A549 (cell line): ENCODE measurements around the gene SLIT1. TPM values are rescaled to one million over a fixed set of nuclear protein-coding genes. Genes with fewer than 3 reads are reported as not detected.

ENCODE experiments used
- ATAC-seq, 2 experiments: fragments of 200-7000 bp in 1 of 2; fragments of >200 bp in 1 of 2; cut with Nextera tagmentation in 1 of 2; cut with Tn5 transposase in 1 of 2; 3 replicates each; pipeline versions ENCODE4 v1.8.0 to v1.9.1; 2018 to 2020; ENCODE audit warnings: mild to moderate bottlenecking in 1 of 2, moderate library complexity in 1 of 2
- CTCF ChIA-PET: fragments of 300-600 bp; sonication (Branson Sonifier 250); formaldehyde crosslinking; extraction: SDS; loops from one replicate; lab custom pipeline; 2021; ENCODE audit warnings: antibody characterized with exemption, inconsistent platforms; lab: Yijun Ruan, JAX
- POLR2A ChIA-PET: fragments of 350-600 bp; formaldehyde crosslinking; extraction: SDS; loops from one replicate; lab custom pipeline; 2021; ENCODE audit warnings: antibody characterized with exemption, inconsistent platforms; lab: Yijun Ruan, JAX
- DNase-seq, 2 experiments: peaks; one replicate each; pipeline versions ENCODE4 v3.0.0 to v3.0.0-alpha.2; 2011 to 2016; ENCODE audit warnings: low read depth in 1 of 2, low spot score in 1 of 2
- FAIRE-seq: peaks from 2 replicates; lab custom pipeline; 2011; peaks lifted over from hg19 to GRCh38; lab: Jason Lieb, UNC
- H3K27ac ChIP-seq, 2 experiments: fragments of >200 bp; sonication (Bioruptor Twin); formaldehyde crosslinking; 3 replicates each; pipeline ENCODE4 v1.5.1; 2016 to 2017
- H3K4me1 ChIP-seq: fragments of >200 bp; sonication (Bioruptor Twin); formaldehyde crosslinking; 3 replicates; pipeline ENCODE4 v1.6.1; 2016
- H3K4me2 ChIP-seq: fragments of >200 bp; sonication (Bioruptor Twin); formaldehyde crosslinking; 3 replicates; pipeline ENCODE4 v1.6.1; 2016
- H3K4me3 ChIP-seq: fragments of >200 bp; sonication (Bioruptor Twin); formaldehyde crosslinking; 3 replicates; pipeline ENCODE4 v1.5.1; 2016
- H3K9me3 ChIP-seq: fragments of >200 bp; sonication (Bioruptor Twin); formaldehyde crosslinking; 3 replicates; pipeline ENCODE4 v1.6.1; 2016
- BCL3 ChIP-seq: fragments of >200 bp; sonication (Bioruptor Twin); formaldehyde crosslinking; IDR thresholded peaks from 3 replicates; pipeline ENCODE4 v1.6.1; 2016
- CBX8 ChIP-seq: fragments of 200-600 bp; sonication (generic); IDR thresholded peaks from 2 replicates; pipeline ENCODE4 v1.6.1; 2016
- E2F6 ChIP-seq: IDR thresholded peaks from 2 replicates; pipeline ENCODE4 v1.6.1; 2012; ENCODE audit warnings: low read depth, borderline replicate concordance
- ELK1 ChIP-seq: fragments of 150-350 bp; IDR thresholded peaks from 2 replicates; pipeline ENCODE4 v1.6.1; 2014; ENCODE audit warnings: low read depth, mild to moderate bottlenecking, low read length
- ESRRA ChIP-seq: fragments of 150-350 bp; IDR thresholded peaks from 2 replicates; pipeline ENCODE4 v1.6.1; 2014; ENCODE audit warnings: mild to moderate bottlenecking, low read length, borderline replicate concordance
- FOSB ChIP-seq: fragments of 250-450 bp; sonication (Bioruptor Pico); IDR thresholded peaks from 2 replicates; pipeline ENCODE4 v1.5.0; 2020; ENCODE audit warnings: mild to moderate bottlenecking, moderate library complexity
- FOSL2 ChIP-seq, 2 experiments: fragments of 450-650 bp in 1 of 2; fragments of >200 bp in 1 of 2; sonication (Bioruptor Twin) in 1 of 2; formaldehyde crosslinking; IDR thresholded peaks; 2 replicates each; pipeline versions ENCODE4 v1.5.0 to v1.6.1; 2016 to 2020; ENCODE audit warnings: mild to moderate bottlenecking in 1 of 2, moderate library complexity in 1 of 2
- GATA3 ChIP-seq: IDR thresholded peaks from 2 replicates; pipeline ENCODE4 v1.6.1; 2012; ENCODE audit warnings: borderline replicate concordance
- HDAC2 ChIP-seq: fragments of 200-600 bp; sonication (generic); IDR thresholded peaks from 2 replicates; pipeline ENCODE4 v1.6.1; 2016
- HOXB13 ChIP-seq: fragments of 250-450 bp; sonication (Bioruptor Pico); IDR thresholded peaks from 2 replicates; pipeline ENCODE4 v1.5.0; 2020; ENCODE audit warnings: low read depth, mild to moderate bottlenecking, moderate library complexity
- HOXB5 ChIP-seq: fragments of 250-450 bp; sonication (Bioruptor Pico); IDR thresholded peaks from 2 replicates; pipeline ENCODE4 v1.5.0; 2020; ENCODE audit warnings: mild to moderate bottlenecking, moderate library complexity
- KDM1A ChIP-seq: fragments of 200-600 bp; sonication (generic); IDR thresholded peaks from 2 replicates; pipeline ENCODE4 v1.6.1; 2016; ENCODE audit warnings: low read depth, mild to moderate bottlenecking
- MAFK ChIP-seq: fragments of 450-650 bp; IDR thresholded peaks from 2 replicates; pipeline ENCODE4 v1.6.1; 2014; ENCODE audit not compliant: partially characterized antibody
- MAX ChIP-seq: IDR thresholded peaks from 2 replicates; pipeline ENCODE4 v1.6.1; 2012
- PBX3 ChIP-seq: IDR thresholded peaks from 2 replicates; pipeline ENCODE4 v1.6.1; 2012
- PHF8 ChIP-seq: fragments of 200-600 bp; sonication (generic); IDR thresholded peaks from 2 replicates; pipeline ENCODE4 v1.6.1; 2016; ENCODE audit warnings: low read depth, mild to moderate bottlenecking, antibody characterized with exemption, moderate library complexity, borderline replicate concordance
- POLR2A ChIP-seq: IDR thresholded peaks from 2 replicates; pipeline ENCODE4 v1.6.1; 2012; ENCODE audit warnings: mild to moderate bottlenecking, low read length
- POLR2AphosphoS2 ChIP-seq: conservative IDR thresholded peaks from 2 replicates; pipeline ENCODE4 v1.6.1; 2012; ENCODE audit warnings: low read length, improper control_type of control experiment, inconsistent platforms
- RARB ChIP-seq: fragments of 250-450 bp; sonication (Bioruptor Pico); IDR thresholded peaks from 2 replicates; pipeline ENCODE4 v1.8.0; 2021; ENCODE audit warnings: mild to moderate bottlenecking, moderate library complexity
- RCOR1 ChIP-seq: fragments of 150-350 bp; IDR thresholded peaks from 2 replicates; pipeline ENCODE4 v1.6.1; 2014; ENCODE audit warnings: antibody characterized with exemption, low read length, low read depth
- RFX5 ChIP-seq: fragments of 450-650 bp; IDR thresholded peaks from 2 replicates; pipeline ENCODE4 v1.7.1; 2014; ENCODE audit warnings: antibody characterized with exemption, mild to moderate bottlenecking, moderate library complexity
- RNF2 ChIP-seq: fragments of 200-600 bp; sonication (generic); IDR thresholded peaks from 2 replicates; pipeline ENCODE4 v1.6.1; 2016; ENCODE audit warnings: low read depth, mild to moderate bottlenecking, antibody characterized with exemption, moderate library complexity, borderline replicate concordance
- USF2 ChIP-seq: fragments of 450-650 bp; IDR thresholded peaks from 2 replicates; pipeline ENCODE4 v1.6.1; 2014; ENCODE audit warnings: antibody characterized with exemption
- ZFP36 ChIP-seq: fragments of 450-650 bp; IDR thresholded peaks from 2 replicates; pipeline ENCODE4 v1.6.1; 2014; ENCODE audit warnings: borderline replicate concordance; ENCODE audit not compliant: partially characterized antibody
- WGBS: methylation state at CpG from one replicate; pipeline ENCODE4 v1.1.6; 2017; ENCODE audit errors: missing lambda C conversion rate; 5-methylcytosine and 5-hydroxymethylcytosine counted together
- polyA plus RNA-seq, 4 experiments: library from polyadenylated mRNA; depleted of rRNA in 3 of 4; stranded (reverse); fragments of >200 nt; fragmentation: RNase III in 1 of 4; extraction: RNeasy Plus Mini Kit Qiagen cat#74134 plus additional on column Dnase treatment in 1 of 4; gene quantifications; 2 replicates in 3 of 4; 3 replicates in 1 of 4; pipeline ENCODE4 v1.2.3, GENCODE V29; 2011 to 2017
- TF ChIP-seq, protein P1 (sequence below): fragments of >200 bp; sonication (Bioruptor Twin); formaldehyde crosslinking; IDR thresholded peaks from 2 replicates; pipeline ENCODE4 v1.6.1; 2016
- TF ChIP-seq, protein P2 (sequence below): fragments of 250-450 bp; sonication (Bioruptor Pico); IDR thresholded peaks from 2 replicates; pipeline ENCODE4 v1.5.0; 2020; ENCODE audit warnings: low read depth, mild to moderate bottlenecking, moderate library complexity
- TF ChIP-seq, protein P3 (sequence below): fragments of 200-600 bp; sonication (generic); IDR thresholded peaks from 2 replicates; pipeline ENCODE4 v1.6.1; 2016; ENCODE audit warnings: antibody characterized with exemption, mild to moderate bottlenecking, moderate library complexity

Gene SLIT1
- polyA plus RNA-seq, 2 of the 4 experiments (the other 2 are of a cell fraction) = 0.05 to 0.09 TPM

DNA sequence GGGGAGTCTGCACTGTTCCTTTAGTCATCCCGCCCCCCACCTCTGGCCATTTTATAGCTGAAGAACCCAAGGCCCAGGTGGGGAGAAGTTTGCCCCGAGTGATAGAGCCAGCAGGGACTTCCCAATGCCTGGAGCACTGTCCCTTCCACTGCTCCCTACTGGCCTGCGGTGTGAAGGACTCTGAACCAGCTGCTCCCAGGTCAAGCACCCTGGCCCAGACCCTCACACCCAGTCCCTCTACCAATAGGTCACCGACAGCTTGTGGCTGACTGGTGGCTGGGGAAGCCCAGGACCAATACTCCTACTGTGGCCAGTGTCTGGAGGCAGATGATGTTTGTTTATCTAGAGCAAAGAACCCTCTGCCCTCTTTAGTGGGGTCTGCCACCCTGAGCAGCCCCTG is 185.8 kb downstream of the SLIT1 start:
- Histone ChIP-seq H3K27ac (peak overlapping the region in 1 of 2 experiments; percentile 64; a peak in 3 of 6 replicates), H3K4me1 (peaks cover 12% of the 10 kb centered on the region), H3K9me3 (no peaks in the 10 kb centered on the region), H3K4me3 (no peak overlapping the region), H3K4me2 (no peak overlapping the region; the same call in 2 of the 3 replicates)
- CTCF ChIA-PET = interaction anchor here (0.6 to 1.8 kb wide), 4 partner anchors 13 to 279 kb away, joined by 3 to 5 read pairs (median 4); no protein-coding TSS in a partner anchor
- no peak for FAIRE-seq
- 92% methylated on average over 3 of the region's 4 CpGs for WGBS
- ATAC-seq = peak in 1 of 2 experiments; percentile 6; a peak in 2 of 6 replicates
- DNase-seq = no peak
- TF ChIP-seq, protein P1, sequence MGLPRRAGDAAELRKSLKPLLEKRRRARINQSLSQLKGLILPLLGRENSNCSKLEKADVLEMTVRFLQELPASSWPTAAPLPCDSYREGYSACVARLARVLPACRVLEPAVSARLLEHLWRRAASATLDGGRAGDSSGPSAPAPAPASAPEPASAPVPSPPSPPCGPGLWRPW = no peak
- TF ChIP-seq, protein P2, sequence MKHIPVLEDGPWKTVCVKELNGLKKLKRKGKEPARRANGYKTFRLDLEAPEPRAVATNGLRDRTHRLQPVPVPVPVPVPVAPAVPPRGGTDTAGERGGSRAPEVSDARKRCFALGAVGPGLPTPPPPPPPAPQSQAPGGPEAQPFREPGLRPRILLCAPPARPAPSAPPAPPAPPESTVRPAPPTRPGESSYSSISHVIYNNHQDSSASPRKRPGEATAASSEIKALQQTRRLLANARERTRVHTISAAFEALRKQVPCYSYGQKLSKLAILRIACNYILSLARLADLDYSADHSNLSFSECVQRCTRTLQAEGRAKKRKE (CRISPR knock-in tag) = no peak
- TF ChIP-seq MAFK = no peak
- no peak for TF ChIP-seq ESRRA
- TF ChIP-seq PBX3 = no peak
- TF ChIP-seq USF2 = no peak
- no peak for TF ChIP-seq ZFP36
- TF ChIP-seq HOXB5 (CRISPR knock-in tag) = no peak
- no peak for TF ChIP-seq GATA3
- TF ChIP-seq BCL3 = no peak
- no peak for TF ChIP-seq ELK1
- TF ChIP-seq FOSB (CRISPR knock-in tag) = no peak
- no peak for TF ChIP-seq HDAC2
- TF ChIP-seq HOXB13 (CRISPR knock-in tag) = no peak
- no peak for TF ChIP-seq POLR2AphosphoS2
- no peak for TF ChIP-seq RNF2
- TF ChIP-seq RARB (CRISPR knock-in tag) = no peak
- no peak for TF ChIP-seq KDM1A
- POLR2A ChIA-PET = no interaction called here

DNA sequence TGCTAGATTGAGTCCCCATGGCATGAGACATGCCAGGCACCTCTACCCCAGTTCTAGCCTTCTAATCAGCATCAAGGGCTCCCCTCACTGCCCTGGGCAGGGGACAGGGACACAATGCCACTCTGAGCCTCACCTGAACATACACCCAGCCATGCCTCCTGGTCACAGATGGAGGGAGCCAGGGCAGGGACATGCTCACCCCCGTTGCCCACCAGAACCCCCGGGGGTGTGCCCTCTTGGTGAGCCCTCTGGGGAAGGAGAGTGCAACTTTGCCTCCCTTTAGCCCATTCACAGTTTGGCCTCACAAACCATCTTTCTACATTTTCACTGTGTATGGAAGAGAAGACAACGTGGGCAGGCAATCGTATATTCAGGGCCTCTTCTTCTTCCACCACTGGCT is 186.4 kb downstream of the SLIT1 start:
- 66% methylated on average over 4 of the region's 4 CpGs for WGBS
- H3K4me3 ChIP-seq = no peak overlapping the region
- ATAC-seq (no peak), DNase-seq (no peak), FAIRE-seq (no peak)
- H3K4me1 ChIP-seq = peaks cover 12% of the 10 kb centered on the region
- POLR2A ChIA-PET = no interaction called here
- no peak overlapping the region for H3K4me2 ChIP-seq
- H3K9me3 ChIP-seq = no peaks in the 10 kb centered on the region
- H3K27ac ChIP-seq = no peak overlapping the region
- CTCF ChIA-PET = interaction anchor here (0.9 to 1.8 kb wide), 3 partner anchors 13 to 74 kb away, joined by 3 to 5 read pairs (median 4); no protein-coding TSS in a partner anchor
- TF ChIP-seq, protein P1 = no peak
- TF ChIP-seq PHF8 (no peak), RCOR1 (no peak), POLR2AphosphoS2 (no peak), RFX5 (no peak), FOSB (CRISPR knock-in tag) (no peak), E2F6 (no peak), POLR2A (no peak), MAX (no peak), RNF2 (no peak), FOSL2 (IDR thresholded peaks at IDR 0.05) (no peak), FOSL2 (CRISPR knock-in tag; IDR thresholded peaks at IDR 0.05) (no peak), HOXB13 (CRISPR knock-in tag) (no peak), CBX8 (no peak)
- TF ChIP-seq, protein P3, sequence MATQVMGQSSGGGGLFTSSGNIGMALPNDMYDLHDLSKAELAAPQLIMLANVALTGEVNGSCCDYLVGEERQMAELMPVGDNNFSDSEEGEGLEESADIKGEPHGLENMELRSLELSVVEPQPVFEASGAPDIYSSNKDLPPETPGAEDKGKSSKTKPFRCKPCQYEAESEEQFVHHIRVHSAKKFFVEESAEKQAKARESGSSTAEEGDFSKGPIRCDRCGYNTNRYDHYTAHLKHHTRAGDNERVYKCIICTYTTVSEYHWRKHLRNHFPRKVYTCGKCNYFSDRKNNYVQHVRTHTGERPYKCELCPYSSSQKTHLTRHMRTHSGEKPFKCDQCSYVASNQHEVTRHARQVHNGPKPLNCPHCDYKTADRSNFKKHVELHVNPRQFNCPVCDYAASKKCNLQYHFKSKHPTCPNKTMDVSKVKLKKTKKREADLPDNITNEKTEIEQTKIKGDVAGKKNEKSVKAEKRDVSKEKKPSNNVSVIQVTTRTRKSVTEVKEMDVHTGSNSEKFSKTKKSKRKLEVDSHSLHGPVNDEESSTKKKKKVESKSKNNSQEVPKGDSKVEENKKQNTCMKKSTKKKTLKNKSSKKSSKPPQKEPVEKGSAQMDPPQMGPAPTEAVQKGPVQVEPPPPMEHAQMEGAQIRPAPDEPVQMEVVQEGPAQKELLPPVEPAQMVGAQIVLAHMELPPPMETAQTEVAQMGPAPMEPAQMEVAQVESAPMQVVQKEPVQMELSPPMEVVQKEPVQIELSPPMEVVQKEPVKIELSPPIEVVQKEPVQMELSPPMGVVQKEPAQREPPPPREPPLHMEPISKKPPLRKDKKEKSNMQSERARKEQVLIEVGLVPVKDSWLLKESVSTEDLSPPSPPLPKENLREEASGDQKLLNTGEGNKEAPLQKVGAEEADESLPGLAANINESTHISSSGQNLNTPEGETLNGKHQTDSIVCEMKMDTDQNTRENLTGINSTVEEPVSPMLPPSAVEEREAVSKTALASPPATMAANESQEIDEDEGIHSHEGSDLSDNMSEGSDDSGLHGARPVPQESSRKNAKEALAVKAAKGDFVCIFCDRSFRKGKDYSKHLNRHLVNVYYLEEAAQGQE = no peak
